Activated CD4-positive, alpha-beta T cell treated with anti-CD3 and anti-CD28 coated beads, Interleukin-2, amount 10 ng/mL, durations not matched to agents 7 days and 5 days (primary cell): ENCODE results near the gene NCBP1. TPM values are rescaled to one million over a fixed set of nuclear protein-coding genes. Genes with fewer than 3 reads are reported as not detected.

ENCODE experiments used
- CTCF ChIA-PET: fragments of 350-600 bp; sonication (Branson Sonifier 250); formaldehyde crosslinking; loops from one replicate; lab custom pipeline; 2021; ENCODE audit warnings: antibody characterized with exemption; lab: Charles Lee
- POLR2A ChIA-PET: fragments of 350-600 bp; sonication (Branson Sonifier 250); formaldehyde crosslinking; loops from one replicate; lab custom pipeline; 2021; ENCODE audit warnings: antibody characterized with exemption; lab: Charles Lee
- DNase-seq: peaks from one replicate; pipeline ENCODE4 v3.0.0-alpha.2; 2020
- H3K27ac Mint-ChIP-seq: one replicate; pipeline ENCODE4 v1.8.0; 2021; ENCODE audit warnings: mild to moderate bottlenecking, moderate library complexity, mixed read lengths
- H3K27me3 Mint-ChIP-seq: one replicate; pipeline ENCODE4 v1.8.0; 2021; ENCODE audit warnings: mixed read lengths
- H3K36me3 Mint-ChIP-seq: one replicate; pipeline ENCODE4 v1.8.0; 2021; ENCODE audit warnings: low read depth, mixed read lengths
- H3K4me1 Mint-ChIP-seq: one replicate; pipeline ENCODE4 v1.8.0; 2021; ENCODE audit warnings: mixed read lengths
- H3K4me3 Mint-ChIP-seq: one replicate; pipeline ENCODE4 v1.8.0; 2021; ENCODE audit warnings: mild to moderate bottlenecking, moderate library complexity, mixed read lengths
- H3K9me3 Mint-ChIP-seq: one replicate; pipeline ENCODE4 v1.8.0; 2021; ENCODE audit warnings: mixed read lengths
- total RNA-seq, 2 experiments: library from RNA; stranded (reverse); gene quantifications; one replicate each; pipeline ENCODE4 v1.2.3, GENCODE V29; 2021

Gene NCBP1
- total RNA-seq, 2 experiments from 2014 or later: 42.4 to 51.1 TPM

- H3K9me3 Mint-ChIP-seq: no peaks in the 10 kb centered on the region
- peaks cover 25% of the 10 kb centered on the region for H3K4me1 Mint-ChIP-seq
- ChIA-PET CTCF (interaction anchor here (1.3 kb wide), 2 partner anchors 10 to 11 kb away, joined by 3 read pairs; no protein-coding TSS in a partner anchor), POLR2A (no interaction called here)
- DNase-seq: no peak
- H3K27me3 Mint-ChIP-seq: no peaks in the 10 kb centered on the region
- peaks cover 7% of the 10 kb centered on the region for H3K36me3 Mint-ChIP-seq
- H3K4me3 Mint-ChIP-seq: no peak overlapping the region
- H3K27ac Mint-ChIP-seq: no peak overlapping the region
Observed at GRCh38 chr9:97629156-97629555, 4.5 kb upstream of the NCBP1 start.

GRCh38 chr9:97630591-97630990 lies 3.0 kb upstream of the NCBP1 start:
- POLR2A ChIA-PET: no interaction called here

DNA sequence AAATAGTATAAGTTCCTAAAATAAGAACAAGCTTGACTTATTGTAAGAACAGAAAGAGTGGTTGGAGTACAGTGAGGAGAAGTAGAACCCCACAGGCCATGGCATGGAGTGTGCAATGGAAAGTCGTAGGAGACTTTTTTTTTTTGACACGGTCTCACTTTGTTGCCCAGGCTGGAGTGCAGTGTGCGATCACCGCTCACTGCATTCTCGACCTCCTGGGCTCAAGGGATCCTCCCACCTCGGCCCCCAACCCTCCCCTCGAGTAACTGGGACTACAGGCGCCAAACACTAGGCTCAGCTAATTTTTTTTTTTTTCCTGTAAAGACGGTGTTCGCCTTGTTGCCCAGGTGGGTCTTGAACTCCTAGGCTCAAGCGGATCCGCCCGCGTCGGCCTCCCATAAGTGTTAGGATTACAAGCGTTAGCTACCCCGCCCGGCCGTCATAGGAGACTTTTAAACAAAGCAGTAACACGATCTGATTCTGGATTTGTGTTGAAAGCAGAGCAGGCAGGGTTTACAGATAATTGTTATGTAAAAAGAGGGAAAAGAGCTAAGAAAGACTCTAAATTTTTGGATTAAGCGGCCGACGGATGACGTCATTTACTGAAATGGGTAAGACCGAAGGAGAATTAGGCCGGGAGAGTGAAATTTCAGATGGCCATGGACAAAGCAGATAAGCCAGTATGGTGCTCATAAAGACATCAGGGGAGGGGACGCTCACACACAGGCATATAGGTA lies 1.2 kb upstream of the NCBP1 start:
- H3K27ac Mint-ChIP-seq: peak overlapping the region; percentile 100
- no peaks in the 10 kb centered on the region for H3K9me3 Mint-ChIP-seq
- no peaks in the 10 kb centered on the region for H3K27me3 Mint-ChIP-seq
- peak; percentile 36 for DNase-seq
- peaks cover 10% of the 10 kb centered on the region for H3K36me3 Mint-ChIP-seq
- CTCF ChIA-PET: interaction anchor here (0.9 to 2.3 kb wide), 8 partner anchors 9 to 233 kb away, joined by 3 to 10 read pairs (median 4); no protein-coding TSS in a partner anchor
- POLR2A ChIA-PET: interaction anchor here (1.1 kb wide), 2 partner anchors 44 to 394 kb away, joined by 4 read pairs; no protein-coding TSS in a partner anchor
- H3K4me3 Mint-ChIP-seq: peak overlapping the region; percentile 93
- H3K4me1 Mint-ChIP-seq: peaks cover 48% of the 10 kb centered on the region

More at GRCh38 chr9:97630591-97630990, 3.0 kb upstream of the NCBP1 start:
- Mint-ChIP-seq H3K9me3 (no peaks in the 10 kb centered on the region), H3K27me3 (no peaks in the 10 kb centered on the region), H3K36me3 (peaks cover 6% of the 10 kb centered on the region), H3K27ac (no peak overlapping the region), H3K4me1 (peaks cover 36% of the 10 kb centered on the region), H3K4me3 (no peak overlapping the region)
- CTCF ChIA-PET: interaction anchor here (0.6 to 1.3 kb wide), 3 partner anchors 10 to 167 kb away, joined by 3 to 4 read pairs (median 3); no protein-coding TSS in a partner anchor
- no peak for DNase-seq

GRCh38 chr9:97633859-97634490 lies 354 bp downstream of the NCBP1 start:
- no peaks in the 10 kb centered on the region for H3K9me3 Mint-ChIP-seq
- H3K27ac Mint-ChIP-seq: peak overlapping the region; percentile 100
- no peaks in the 10 kb centered on the region for H3K27me3 Mint-ChIP-seq

DNA sequence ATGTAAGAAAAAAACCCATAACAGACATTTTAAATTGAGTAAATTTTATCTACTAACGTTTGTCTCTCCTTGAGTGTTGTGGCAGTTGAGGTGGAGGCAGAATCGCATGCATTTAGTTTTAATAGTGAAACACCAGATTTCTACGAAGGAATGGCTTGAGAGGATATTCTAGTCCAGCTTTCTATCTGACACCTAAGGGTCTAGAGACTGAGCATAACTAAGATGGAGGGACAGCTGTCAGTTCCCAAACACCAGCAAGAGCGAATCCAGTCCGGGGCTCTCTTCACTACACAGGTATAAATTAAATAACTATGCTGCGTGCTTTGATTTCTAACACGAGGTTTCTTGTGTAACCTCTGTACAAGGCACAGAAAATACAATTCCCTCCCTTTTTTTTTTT lies 1.4 kb downstream of the NCBP1 start:
- POLR2A ChIA-PET: no interaction called here
- Mint-ChIP-seq H3K36me3 (peaks cover 10% of the 10 kb centered on the region), H3K27ac (peak overlapping the region; percentile 100), H3K27me3 (no peaks in the 10 kb centered on the region), H3K4me1 (peaks cover 58% of the 10 kb centered on the region), H3K9me3 (no peaks in the 10 kb centered on the region), H3K4me3 (peak overlapping the region; percentile 93)
- no peak for DNase-seq
- CTCF ChIA-PET: no interaction called here

More at GRCh38 chr9:97633859-97634490, 354 bp downstream of the NCBP1 start:
- peaks cover 10% of the 10 kb centered on the region for H3K36me3 Mint-ChIP-seq
- ChIA-PET CTCF (interaction anchor here (0.6 to 2.3 kb wide), 9 partner anchors 9 to 587 kb away, joined by 3 to 10 read pairs (median 3); no protein-coding TSS in a partner anchor), POLR2A (interaction anchor here (0.5 to 1.1 kb wide), 3 partner anchors 42 to 360 kb away, joined by 3 to 4 read pairs (median 3); partner anchors contain the start of gene XPA)
- DNase-seq: peak; percentile 16
- H3K4me1 Mint-ChIP-seq: peaks cover 57% of the 10 kb centered on the region
- H3K4me3 Mint-ChIP-seq: peak overlapping the region; percentile 93

GRCh38 chr9:97636903-97637302 lies 3.3 kb downstream of the NCBP1 start:
- Mint-ChIP-seq H3K9me3 (no peaks in the 10 kb centered on the region), H3K4me1 (peaks cover 56% of the 10 kb centered on the region), H3K36me3 (peaks cover 22% of the 10 kb centered on the region), H3K27me3 (no peaks in the 10 kb centered on the region), H3K27ac (no peak overlapping the region), H3K4me3 (peak overlapping the region; percentile 7)
- no peak for DNase-seq
- POLR2A ChIA-PET: interaction anchor here (0.7 kb wide), 1 partner anchor 615 kb away, joined by 3 read pairs; no protein-coding TSS in a partner anchor
- CTCF ChIA-PET: interaction anchor here (0.6 kb wide), 1 partner anchor 560 kb away, joined by 3 read pairs; no protein-coding TSS in a partner anchor

DNA sequence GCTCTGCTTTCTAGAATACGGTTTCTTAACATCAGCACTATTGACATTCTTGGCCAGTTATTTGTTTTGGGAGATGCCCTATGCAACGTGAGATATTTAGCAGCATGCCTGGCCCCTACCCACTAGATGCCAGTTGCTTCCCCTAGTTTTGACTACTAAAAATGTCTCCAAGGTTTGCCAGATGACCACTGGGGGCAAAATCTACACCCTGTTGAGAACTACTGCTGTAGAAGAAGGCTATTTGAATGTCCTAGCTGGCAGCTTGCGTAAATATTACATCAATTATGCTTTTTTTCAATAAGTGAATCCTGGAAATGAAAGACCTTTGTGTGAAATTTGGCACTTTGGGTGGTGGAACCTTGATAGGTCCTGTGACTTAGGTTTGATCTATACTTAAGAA lies 5.0 kb downstream of the NCBP1 start:
- ChIA-PET POLR2A (no interaction called here), CTCF (interaction anchor here (0.8 to 1.4 kb wide), 3 partner anchors 9 to 782 kb away, joined by 3 to 4 read pairs (median 3); no protein-coding TSS in a partner anchor)
- no peak for DNase-seq
- no peak overlapping the region for H3K4me3 Mint-ChIP-seq
- no peaks in the 10 kb centered on the region for H3K27me3 Mint-ChIP-seq
- no peak overlapping the region for H3K27ac Mint-ChIP-seq
- peaks cover 48% of the 10 kb centered on the region for H3K4me1 Mint-ChIP-seq
- H3K9me3 Mint-ChIP-seq: no peaks in the 10 kb centered on the region
- H3K36me3 Mint-ChIP-seq: peaks cover 33% of the 10 kb centered on the region

- Mint-ChIP-seq H3K4me3 (no peak overlapping the region), H3K27ac (no peak overlapping the region), H3K9me3 (no peaks in the 10 kb centered on the region), H3K36me3 (peaks cover 42% of the 10 kb centered on the region), H3K27me3 (no peaks in the 10 kb centered on the region), H3K4me1 (peaks cover 38% of the 10 kb centered on the region)
- no peak for DNase-seq
- CTCF ChIA-PET: interaction anchor here (0.6 to 1.3 kb wide), 2 partner anchors 9 to 19 kb away, joined by 3 read pairs; no protein-coding TSS in a partner anchor
- POLR2A ChIA-PET: no interaction called here
Observed at GRCh38 chr9:97640325-97640724, 6.7 kb downstream of the NCBP1 start.

DNA sequence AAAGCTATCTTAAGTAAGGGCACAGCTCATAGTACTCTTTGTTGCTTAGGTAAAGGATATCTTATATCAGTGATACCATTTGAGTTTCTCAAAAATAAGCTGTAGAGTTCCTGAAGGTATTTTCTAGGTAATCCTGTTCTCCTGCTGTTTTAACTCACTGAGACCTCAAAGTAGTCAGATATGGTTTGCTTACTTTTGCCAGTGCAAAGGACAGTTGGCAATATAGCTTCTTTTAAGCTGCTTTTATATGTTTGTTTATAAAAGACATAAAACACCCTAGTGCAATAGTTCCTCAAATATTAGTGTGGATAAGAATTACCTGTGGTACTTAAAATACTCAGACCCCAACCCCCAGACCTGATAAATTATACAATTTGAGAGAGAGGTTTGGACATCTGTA lies 12.1 kb downstream of the NCBP1 start:
- DNase-seq: no peak
- H3K36me3 Mint-ChIP-seq: peaks cover 44% of the 10 kb centered on the region
- H3K9me3 Mint-ChIP-seq: no peaks in the 10 kb centered on the region
- ChIA-PET CTCF (interaction anchor here (0.6 to 1.6 kb wide), 5 partner anchors 9 to 227 kb away, joined by 3 to 4 read pairs (median 3); partner anchors contain the start of gene NCBP1), POLR2A (no interaction called here)
- H3K4me1 Mint-ChIP-seq: peaks cover 2% of the 10 kb centered on the region
- no peak overlapping the region for H3K4me3 Mint-ChIP-seq
- no peak overlapping the region for H3K27ac Mint-ChIP-seq
- no peaks in the 10 kb centered on the region for H3K27me3 Mint-ChIP-seq

- ChIA-PET POLR2A (no interaction called here), CTCF (interaction anchor here (1.0 kb wide), 1 partner anchor 15 kb away, joined by 5 read pairs; no protein-coding TSS in a partner anchor)
- peaks cover 41% of the 10 kb centered on the region for H3K36me3 Mint-ChIP-seq
- H3K4me1 Mint-ChIP-seq: peaks cover 6% of the 10 kb centered on the region
- H3K4me3 Mint-ChIP-seq: no peak overlapping the region
- no peak for DNase-seq
- H3K27ac Mint-ChIP-seq: no peak overlapping the region
- no peaks in the 10 kb centered on the region for H3K9me3 Mint-ChIP-seq
- H3K27me3 Mint-ChIP-seq: no peaks in the 10 kb centered on the region
Observed at GRCh38 chr9:97647996-97648395, 14.4 kb downstream of the NCBP1 start.

GRCh38 chr9:97651646-97652045 lies 18.0 kb downstream of the NCBP1 start:
- CTCF ChIA-PET: interaction anchor here (1.6 kb wide), 1 partner anchor 28 kb away, joined by 3 read pairs; no protein-coding TSS in a partner anchor
- H3K36me3 Mint-ChIP-seq: peaks cover 51% of the 10 kb centered on the region
- POLR2A ChIA-PET: no interaction called here
- H3K27ac Mint-ChIP-seq: no peak overlapping the region
- H3K4me1 Mint-ChIP-seq: peaks cover 6% of the 10 kb centered on the region
- DNase-seq: no peak
- H3K27me3 Mint-ChIP-seq: no peaks in the 10 kb centered on the region
- no peaks in the 10 kb centered on the region for H3K9me3 Mint-ChIP-seq
- H3K4me3 Mint-ChIP-seq: no peak overlapping the region

GRCh38 chr9:97658707-97659106 lies 25.1 kb downstream of the NCBP1 start:
- Mint-ChIP-seq H3K27me3 (no peaks in the 10 kb centered on the region), H3K27ac (no peak overlapping the region), H3K36me3 (peaks cover 80% of the 10 kb centered on the region), H3K4me1 (peaks cover 2% of the 10 kb centered on the region), H3K4me3 (no peak overlapping the region), H3K9me3 (no peaks in the 10 kb centered on the region)
- DNase-seq: no peak
- POLR2A ChIA-PET: no interaction called here
- CTCF ChIA-PET: no interaction called here
